Measurements from ENCODE around the gene ZFYVE9. TPM values are rescaled to one million over a fixed set of nuclear protein-coding genes. Genes with fewer than 3 reads are reported as not detected.

The ZFYVE9 gene
- total RNA-seq, 4 donors from 2014 or later = 12.7 to 31.1 (median 16.2) TPM

DNA sequence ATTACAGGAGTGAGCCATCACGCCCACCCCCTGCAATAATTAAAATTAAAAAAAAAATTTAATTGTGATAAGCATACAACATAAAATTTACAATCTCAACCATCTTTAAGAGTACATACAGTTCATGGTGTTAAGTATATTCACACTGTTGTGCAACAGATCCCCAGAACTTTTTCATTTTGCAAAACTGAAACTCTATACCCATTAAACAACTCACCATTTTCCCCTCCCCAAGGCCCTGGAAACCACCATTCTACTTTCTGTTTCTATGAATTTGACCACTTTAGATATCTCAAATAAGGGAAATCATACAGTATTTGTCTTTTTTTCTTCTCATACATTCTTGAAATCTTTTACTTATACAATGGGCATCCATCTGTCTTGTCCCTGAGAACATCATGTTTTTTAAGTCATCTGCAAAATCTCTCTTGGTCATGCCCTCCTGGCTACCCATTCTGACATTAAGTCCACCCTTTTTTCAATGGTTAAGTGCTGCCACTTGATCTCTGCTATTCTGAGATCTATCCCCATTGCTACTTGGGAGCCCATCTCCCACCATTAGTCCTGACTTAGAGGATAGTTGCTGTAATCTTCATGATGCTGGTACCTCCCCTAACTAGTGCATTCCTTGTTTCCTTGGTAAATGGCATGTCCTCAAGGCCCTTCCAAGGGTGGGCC, 39.4 kb upstream of the ZFYVE9 start:
- DNase-seq = no peak
- H3K27ac ChIP-seq = no peak overlapping the region
- no peaks in the 10 kb centered on the region for H3K9me3 ChIP-seq
- H3K36me3 ChIP-seq = no peaks in the 10 kb centered on the region
- TF ChIP-seq POLR2A (IDR thresholded peaks at IDR 0.05) (no peak), CTCF (IDR thresholded peaks at IDR 0.05) (no peak)
- no peaks in the 10 kb centered on the region for H3K4me1 ChIP-seq
- H3K27me3 ChIP-seq = no peaks in the 10 kb centered on the region
- no peak overlapping the region for H3K4me3 ChIP-seq
- intact Hi-C loops (cut with DNase I) = no loop called here
- 85 to 94% methylated on average over 1 of the region's 1 CpG for WGBS, 2 donors

DNA sequence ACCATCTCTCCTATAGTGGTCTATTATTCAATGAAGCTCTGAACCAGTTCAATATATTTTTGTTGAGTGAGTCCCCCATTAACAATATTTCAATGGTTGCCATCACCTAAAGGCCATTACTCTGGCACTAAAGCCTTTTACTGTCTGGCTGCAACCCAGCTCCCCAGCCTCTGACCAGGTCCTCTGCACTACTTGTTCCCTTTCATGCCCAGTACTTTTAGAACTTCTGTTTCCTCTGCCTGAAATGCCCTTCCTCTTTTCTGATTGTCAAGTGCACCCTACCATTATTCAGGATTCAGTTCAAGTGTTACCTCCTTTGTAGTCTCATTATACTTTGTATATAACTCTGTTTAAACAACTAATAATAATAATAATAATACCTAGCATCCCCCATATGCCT, 30.4 kb upstream of the ZFYVE9 start:
- no peaks in the 10 kb centered on the region for H3K27me3 ChIP-seq
- no peak for DNase-seq
- no peaks in the 10 kb centered on the region for H3K4me1 ChIP-seq
- TF ChIP-seq CTCF (IDR thresholded peaks at IDR 0.05) (no peak), POLR2A (IDR thresholded peaks at IDR 0.05) (no peak)
- no peaks in the 10 kb centered on the region for H3K36me3 ChIP-seq
- no peak overlapping the region for H3K4me3 ChIP-seq
- no peaks in the 10 kb centered on the region for H3K9me3 ChIP-seq
- H3K27ac ChIP-seq = no peak overlapping the region
- intact Hi-C loops (cut with DNase I) = no loop called here

DNA sequence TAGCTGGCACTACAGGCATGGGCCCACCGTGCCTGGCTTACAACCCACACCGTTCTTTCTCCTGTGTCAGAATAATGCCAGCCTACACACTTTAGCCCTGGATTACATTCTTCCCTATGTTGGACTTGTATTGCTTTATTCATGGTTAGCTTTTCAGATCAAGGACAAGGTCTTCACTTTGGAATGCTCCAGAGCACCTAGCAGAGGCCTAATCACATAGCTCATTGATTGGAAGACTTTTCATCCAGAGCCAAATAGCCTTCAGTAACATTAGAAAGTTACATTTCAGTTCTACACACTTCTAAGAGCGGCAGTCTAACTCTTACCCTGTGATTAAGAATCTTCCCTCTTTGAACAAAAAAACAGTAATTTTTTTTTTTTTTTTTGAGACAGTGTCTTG, 29.4 kb upstream of the ZFYVE9 start:
- DNase-seq = no peak
- no peaks in the 10 kb centered on the region for H3K9me3 ChIP-seq
- H3K4me3 ChIP-seq = no peak overlapping the region
- H3K27me3 ChIP-seq = no peaks in the 10 kb centered on the region
- H3K4me1 ChIP-seq = no peaks in the 10 kb centered on the region
- H3K27ac ChIP-seq = no peak overlapping the region
- TF ChIP-seq POLR2A (IDR thresholded peaks at IDR 0.05) (no peak), CTCF (IDR thresholded peaks at IDR 0.05) (no peak)
- WGBS, 2 donors = 94 to 100% methylated on average over 3 of the region's 3 CpGs
- no peaks in the 10 kb centered on the region for H3K36me3 ChIP-seq
- intact Hi-C loops (cut with DNase I) = no loop called here

- Histone ChIP-seq H3K4me1 (peaks cover 0 to 15% (median 0%) of the 10 kb centered on the region in 3 donors), H3K36me3 (no peaks in the 10 kb centered on the region), H3K27ac (no peak overlapping the region), H3K4me3 (no peak overlapping the region), H3K27me3 (peaks cover 0 to 8% (median 0%) of the 10 kb centered on the region in 4 donors), H3K9me3 (no peaks in the 10 kb centered on the region)
- intact Hi-C loops (cut with DNase I) = no loop called here
- WGBS, 2 donors = 58 to 70% methylated on average over 12 of the region's 12 CpGs
- TF ChIP-seq CTCF (IDR thresholded peaks at IDR 0.05) (no peak), POLR2A (IDR thresholded peaks at IDR 0.05) (no peak)
- DNase-seq = no peak
Observed at GRCh38 chr1:52119301-52120079, 22.4 kb upstream of the ZFYVE9 start.

DNA sequence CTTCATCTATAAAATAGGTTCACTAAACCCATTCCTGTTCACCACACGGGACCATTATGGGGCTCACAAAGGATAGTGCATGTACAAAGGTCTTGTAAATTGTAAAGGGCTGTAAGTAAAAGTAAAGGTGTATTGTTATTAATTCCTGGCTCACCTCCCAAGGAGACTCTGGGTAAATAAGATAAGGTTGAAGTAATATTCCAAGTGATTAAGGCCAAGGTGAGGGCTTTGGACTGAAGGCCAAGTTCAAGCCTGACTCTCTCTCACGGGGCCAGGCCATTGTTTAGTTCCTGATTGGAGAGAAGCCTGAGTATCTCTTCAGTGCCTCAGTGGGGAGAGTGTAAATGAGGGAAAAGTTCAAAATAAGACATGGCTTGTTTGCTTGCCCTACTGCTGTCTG, 19.5 kb upstream of the ZFYVE9 start:
- H3K27me3 ChIP-seq = peaks cover 0 to 17% (median 0%) of the 10 kb centered on the region in 4 donors
- WGBS, 2 donors = 46 to 60% methylated on average over 2 of the region's 2 CpGs
- intact Hi-C loops (cut with DNase I) = no loop called here
- peaks cover 0 to 15% (median 0%) of the 10 kb centered on the region in 3 donors for H3K4me1 ChIP-seq
- no peaks in the 10 kb centered on the region for H3K9me3 ChIP-seq
- H3K36me3 ChIP-seq = no peaks in the 10 kb centered on the region
- TF ChIP-seq POLR2A (IDR thresholded peaks at IDR 0.05) (no peak), CTCF (IDR thresholded peaks at IDR 0.05) (no peak)
- no peak overlapping the region for H3K4me3 ChIP-seq
- no peak for DNase-seq
- no peak overlapping the region for H3K27ac ChIP-seq

Measured in esophagus squamous epithelium (tissue), 5 donors.